Activated CD4-positive, alpha-beta T cell treated with anti-CD3 and anti-CD28 coated beads, Interleukin-2, amount 50 U/mL, for 48 hours (primary cell): ENCODE data around the gene LHCGR.
"Not testable (repeated sequence)": the region's sequence is repeated elsewhere in the genome, so short reads cannot be mapped to it uniquely, and the experiment has no call there.

Experiments
- DNase-seq, 2 experiments: peaks; one replicate each; pipeline ENCODE4 v3.0.0-alpha.2; 2020

The LHCGR gene

DNA sequence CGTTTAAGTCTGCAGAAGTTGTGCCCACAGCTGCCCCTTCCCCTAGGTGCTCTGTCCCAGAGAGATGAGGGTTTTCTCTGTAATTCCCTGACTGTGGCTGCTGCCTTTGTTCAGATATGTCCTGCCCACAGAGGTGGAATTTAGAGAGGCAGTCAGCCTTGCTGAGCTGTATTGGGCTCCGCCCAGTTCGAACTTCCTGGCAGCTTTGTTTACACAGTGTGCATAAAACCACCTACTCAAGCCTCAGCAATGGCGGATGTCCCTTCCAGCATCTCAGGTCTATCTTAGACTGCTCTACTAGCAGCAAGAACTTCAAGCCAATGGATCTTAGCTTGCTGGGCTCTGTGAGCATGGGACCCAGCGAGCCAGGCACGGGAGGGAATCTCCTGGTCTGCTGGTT is 48.1 kb downstream of the LHCGR start:
- no peak for DNase-seq

DNA sequence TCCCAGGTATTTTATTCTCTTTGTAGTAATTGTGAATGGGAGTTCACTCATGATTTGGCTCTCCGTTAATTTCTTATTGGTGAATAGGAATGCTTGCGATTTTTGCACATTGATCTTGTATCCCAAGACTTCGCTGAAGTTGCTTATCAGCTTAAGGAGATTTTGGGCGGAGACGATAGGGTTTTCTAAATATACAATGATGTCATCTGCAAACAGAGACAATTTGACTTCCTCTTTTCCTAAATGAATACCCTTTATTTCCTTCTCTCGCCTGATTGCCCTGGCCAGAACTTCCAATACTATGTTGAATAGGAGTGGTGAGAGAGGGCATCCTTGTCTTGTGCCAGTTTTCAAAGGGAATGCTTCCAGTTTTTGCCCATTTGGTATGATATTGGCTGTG is 51.9 kb downstream of the LHCGR start:
- DNase-seq = not testable (repeated sequence)

DNA sequence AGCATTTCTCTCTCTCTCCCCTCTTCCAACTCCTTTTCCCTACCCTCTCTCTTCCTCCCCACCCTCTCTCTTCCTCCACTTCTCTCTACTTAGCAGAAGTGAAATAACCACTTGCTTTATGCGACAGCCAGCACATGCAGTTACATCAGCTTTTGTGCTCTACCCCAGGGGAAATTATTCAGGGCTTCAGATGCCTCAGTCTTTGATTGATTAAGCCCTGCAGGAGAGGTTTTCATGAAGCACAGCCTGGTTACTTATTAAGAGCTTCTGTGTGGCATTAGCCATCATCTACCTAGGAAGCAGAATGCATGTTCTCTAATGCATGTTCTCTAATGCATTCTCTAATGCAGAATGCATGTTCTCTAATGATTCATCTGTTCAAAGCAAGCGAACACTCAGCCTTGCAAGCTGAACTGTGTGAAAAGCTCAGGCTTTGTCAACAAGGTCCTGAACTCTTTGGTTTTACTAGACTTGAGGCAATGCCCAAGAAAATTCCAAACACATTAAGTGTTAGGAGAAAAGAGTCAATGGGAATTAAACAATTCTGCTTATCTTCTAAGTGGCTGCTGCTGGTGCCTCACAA is 56.1 kb downstream of the LHCGR start:
- DNase-seq = no peak

DNA sequence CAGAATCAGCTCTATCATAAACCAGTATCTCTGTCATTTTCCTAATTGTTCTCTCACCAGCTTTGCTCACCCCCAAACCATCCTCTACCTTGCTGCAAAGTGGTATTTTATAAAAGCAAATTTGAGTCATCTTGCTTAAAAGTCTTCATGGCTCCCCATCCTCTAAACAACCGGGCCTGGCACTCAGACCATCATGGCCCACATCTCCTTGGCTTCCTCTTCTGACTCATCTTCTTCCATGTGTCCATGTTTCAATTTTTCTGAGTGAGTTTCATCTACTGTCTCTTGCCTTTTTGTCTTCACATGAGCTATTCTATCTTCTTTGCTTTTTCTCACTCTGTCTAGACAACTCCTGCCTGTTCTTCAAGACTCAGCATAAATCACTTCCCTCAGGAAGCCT is 58.6 kb downstream of the LHCGR start:
- DNase-seq = no peak

DNA sequence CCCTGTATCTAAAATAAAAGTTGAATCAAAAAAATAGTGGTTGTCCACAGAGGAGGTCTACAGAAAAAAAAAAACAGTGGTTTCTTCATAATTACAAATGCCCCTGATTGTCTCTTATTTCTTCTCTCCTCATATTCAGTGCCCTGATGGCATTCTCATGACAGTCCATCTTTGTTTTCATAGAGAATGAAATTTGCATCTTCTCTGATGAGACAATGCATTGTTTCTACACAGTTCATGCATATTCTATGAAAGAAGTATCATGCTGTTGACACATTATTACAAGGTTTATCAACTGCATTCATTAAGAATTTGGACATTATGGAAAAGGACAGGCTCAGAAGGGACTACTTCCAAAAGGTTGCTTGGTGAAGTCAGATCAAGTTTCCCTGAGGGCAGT is 59.5 kb downstream of the LHCGR start:
- no peak for DNase-seq

DNA sequence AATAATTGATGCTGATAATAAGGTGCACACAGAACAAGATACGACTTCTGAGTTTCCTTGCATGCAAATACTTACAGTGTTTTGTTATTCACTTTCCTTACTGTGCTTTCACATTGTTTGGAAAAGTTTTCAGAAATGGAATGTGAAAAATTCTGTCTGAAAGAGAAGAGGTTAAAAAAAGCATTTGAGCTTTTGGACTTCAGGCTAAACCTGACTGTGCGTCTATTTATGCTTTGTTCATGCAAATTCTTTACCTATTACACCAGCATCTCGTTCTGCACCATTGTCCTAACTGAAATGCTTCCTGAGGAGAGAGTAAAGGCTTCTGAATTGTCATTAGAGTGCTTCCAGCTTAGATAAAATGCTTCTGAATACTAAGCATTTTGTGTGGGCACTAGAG is 61.4 kb downstream of the LHCGR start:
- DNase-seq = no peak

DNA sequence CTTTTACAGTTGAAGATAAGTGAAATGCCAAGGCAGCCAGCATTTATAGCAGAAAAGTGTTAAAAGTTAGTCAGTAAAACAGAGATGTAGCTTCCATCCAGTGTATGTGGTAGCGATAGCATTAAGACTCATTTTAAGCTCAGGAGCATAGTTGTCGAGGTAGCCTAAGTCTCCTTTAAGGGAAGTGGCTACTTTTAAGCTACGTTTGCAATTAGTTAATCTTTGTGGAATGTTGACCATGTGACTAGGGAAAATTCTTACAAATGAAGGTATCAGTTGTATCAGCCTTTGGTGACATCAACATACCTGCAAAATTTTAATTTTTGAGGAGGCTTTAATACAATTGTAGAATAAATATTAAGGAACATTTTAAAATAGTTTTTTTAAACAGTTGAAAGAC is 61.9 kb downstream of the LHCGR start:
- DNase-seq = no peak

DNA sequence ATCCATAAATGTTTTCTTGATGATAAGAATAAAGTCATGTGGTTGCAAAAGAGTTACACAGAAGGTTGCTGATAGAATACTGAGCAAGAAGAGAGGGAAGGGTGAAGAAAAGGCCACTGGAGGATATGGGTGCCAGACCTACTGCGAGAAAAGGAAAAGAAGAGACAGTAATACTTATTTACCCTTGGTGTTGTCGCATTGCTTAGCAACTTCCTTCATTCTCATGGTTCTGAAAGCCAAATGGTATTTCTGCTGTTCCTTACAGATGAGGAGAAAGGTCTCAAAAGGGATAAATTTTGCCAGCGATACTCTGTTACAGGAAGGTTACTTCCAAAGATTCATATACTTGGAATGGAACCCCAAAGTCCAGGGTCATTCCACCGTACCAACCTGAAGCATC is 62.5 kb downstream of the LHCGR start:
- no peak for DNase-seq

DNA sequence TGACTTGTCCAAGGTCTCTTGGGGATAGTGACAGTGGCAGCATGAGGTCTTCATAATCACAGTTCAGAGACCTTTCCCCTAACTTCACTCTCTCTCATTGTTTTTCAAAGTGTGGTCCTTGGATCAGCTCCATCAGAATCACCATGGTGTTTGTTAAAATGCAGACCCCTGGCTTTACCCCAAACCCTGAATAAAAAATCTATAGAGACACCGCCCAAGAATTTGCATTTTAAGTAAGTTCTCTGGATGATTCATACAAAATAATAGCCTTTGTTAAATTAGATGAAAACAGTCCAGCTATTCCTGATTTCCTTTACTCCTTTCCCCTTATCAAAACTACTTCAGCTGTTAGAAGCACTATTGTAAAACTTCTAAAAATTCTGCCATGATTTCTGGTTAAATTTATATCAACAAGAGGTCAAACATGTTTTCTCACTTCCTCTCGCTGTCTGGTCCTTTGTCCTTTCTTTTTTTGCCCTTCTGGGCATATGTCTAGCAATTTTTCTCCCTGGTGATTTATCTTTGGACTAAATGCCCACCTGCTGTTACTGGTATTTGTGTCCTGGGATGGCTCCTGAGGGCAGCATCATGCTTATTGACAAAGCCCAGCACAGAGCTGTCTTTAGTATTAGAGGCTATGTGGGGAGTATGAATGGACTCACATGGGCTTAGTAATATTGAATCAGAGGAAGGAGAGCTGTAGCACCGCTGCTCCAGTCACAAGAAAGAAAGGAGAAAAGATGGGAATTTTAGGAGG is 63.4 kb downstream of the LHCGR start:
- no peak for DNase-seq

DNA sequence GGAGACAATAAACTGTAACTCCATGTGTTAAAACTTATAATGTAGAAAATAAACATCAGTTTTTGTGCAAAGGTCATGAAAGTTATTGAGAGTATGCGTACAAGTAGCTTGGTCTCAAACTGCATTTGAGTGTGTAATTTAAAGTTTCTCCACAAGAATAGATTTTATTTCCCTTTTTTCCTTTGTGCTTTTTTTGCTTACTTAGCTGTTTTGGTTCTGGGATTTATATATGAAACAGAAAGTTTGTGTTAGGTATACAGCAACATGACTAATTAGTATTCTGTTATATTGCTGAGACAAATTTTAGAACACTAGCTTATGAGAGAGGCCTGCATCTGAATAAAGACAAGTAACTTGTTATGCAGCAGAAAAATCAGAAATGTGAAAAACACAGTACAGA is 70.4 kb downstream of the LHCGR start:
- no peak for DNase-seq

DNA sequence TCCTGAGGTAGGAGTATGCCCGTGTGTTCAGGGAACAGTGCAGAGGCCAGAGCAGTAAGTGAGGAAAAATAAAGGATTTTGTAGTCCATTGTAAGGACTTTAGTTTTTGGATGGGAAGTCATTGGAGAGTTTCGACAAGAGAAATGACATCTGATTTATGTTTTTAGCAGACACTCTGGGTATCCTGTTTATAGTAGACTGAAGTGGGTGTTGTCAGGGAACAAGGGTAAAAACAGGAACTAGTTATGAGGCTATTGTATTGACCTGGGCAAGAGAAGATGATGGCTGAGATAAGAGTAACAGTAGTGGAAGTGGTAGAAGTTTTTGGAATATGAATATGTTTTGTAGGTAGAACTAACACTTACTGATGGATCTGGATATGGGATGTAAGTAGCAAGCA is 78.1 kb downstream of the LHCGR start:
- DNase-seq = no peak

DNA sequence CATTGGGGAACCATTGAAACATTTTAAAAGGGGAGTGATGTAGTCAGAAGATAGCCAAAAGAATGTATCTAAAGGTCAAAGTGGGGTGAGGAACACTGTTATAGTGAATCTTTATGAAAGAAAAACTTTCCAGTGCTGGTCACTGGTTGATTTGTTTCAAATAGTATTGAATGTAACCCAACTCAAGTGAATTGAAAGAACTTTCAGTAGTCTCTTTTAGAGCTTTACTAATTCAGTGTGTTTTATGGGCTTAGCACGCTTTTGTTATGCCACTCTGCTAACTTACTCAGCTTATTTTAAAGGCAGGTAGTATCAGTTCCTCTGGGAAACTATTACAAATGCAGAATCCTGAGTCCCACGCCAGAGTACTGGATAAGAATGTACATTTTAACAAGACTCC is 80.6 kb downstream of the LHCGR start:
- no peak for DNase-seq

DNA sequence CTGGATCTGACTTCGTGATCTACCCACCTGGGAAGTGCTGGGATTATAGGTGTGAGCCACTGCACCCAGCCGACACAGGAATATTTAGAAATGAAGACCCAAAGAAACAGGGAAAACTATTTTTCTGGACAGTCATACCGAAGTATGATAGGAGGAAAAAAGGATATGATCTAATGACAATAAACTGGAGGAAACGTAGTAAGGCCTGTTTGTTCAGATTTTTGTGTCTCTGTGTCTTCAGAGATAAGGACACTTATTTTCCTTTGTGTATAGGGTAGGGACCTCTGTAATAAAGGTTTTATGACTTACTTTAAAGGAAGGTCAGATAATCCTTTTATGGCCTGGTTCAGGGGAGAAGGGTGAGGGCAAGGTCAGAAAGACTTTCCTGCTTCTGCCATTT is 81.9 kb downstream of the LHCGR start:
- no peak for DNase-seq

DNA sequence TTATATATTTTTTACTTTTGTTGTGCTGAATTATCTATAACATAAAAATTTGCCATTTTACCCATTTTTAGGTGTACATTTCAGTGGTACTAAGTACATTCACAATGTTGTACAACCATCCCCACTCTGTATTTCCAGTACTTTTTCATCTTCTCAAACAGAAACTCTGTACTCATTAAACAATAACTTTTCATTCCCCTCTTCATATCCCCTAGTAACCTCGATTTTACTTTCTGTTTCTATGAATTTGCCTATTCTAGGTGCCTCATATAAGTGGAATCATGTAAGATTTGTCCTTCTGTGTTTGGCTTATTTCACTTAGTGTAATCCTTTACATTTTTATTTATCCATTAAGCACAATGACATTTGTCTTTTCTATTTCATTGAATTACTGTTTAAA is 86.5 kb downstream of the LHCGR start:
- no peak for DNase-seq

DNA sequence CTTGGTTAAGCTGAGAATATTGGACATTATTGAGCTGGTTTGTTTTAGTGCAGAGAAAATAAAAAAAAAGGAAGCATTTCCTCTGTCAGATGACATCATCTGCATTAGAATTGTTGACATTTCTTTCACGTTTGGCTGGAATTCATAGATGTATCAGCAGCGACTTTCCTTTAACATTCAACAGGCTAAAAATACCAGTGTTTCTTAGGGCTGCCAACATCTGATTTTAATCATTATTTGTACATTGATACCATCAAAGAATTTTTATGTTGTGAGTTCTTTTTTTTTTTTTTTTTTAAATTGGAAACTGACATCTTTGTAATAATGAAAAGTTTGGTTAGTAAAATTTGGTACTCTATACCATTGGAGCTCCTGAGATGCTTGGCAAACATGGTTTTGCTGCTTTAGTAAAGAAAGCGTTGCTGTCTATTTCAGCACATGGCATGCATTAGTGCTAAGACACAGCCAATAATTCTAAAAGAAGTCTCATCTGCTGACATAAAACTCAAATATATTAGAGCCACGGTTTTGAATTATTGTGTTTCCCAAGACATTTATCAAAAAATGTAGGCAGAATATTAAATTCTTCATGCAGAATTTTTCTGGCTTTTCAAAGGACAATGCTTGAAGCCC is 104.2 kb downstream of the LHCGR start:
- DNase-seq = no peak

DNA sequence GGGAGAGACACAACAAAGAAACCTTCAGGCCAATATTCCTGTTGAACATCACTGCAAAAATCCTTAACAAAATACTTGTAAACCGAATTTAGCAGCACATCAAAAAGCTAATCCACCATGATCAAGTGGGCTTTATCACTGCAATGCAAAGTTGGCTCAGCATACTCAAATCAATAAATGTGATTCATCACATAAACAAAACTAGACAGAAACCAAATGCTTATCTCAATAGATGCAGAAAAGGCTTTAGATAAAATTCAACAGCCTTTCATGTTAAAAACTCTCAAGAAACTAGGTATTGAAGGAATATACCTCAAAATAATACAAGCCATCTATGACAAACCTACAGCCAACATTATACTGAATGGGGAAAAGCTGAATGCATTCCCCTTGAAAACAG is 117.3 kb downstream of the LHCGR start:
- DNase-seq = no peak
